ENCODE measurements around the gene YES1. TPM values are rescaled to one million over a fixed set of nuclear protein-coding genes. Genes with fewer than 3 reads are reported as not detected.
"Not testable (repeated sequence)": the region's sequence is repeated elsewhere in the genome, so short reads cannot be mapped to it uniquely, and the experiment has no call there.

Gene YES1
- total and polyA plus RNA-seq, 2 donors (not counting 3 experiments of a cell fraction or from before 2014, with no cell fraction given), result 16.5 to 92.3 TPM

GRCh38 chr18:765764-766549, 46.1 kb downstream of the YES1 start:
- dilution Hi-C loops (cut with MboI; ENCODE audit: extremely low pct_ligation_motif_present, low sequenced_read_pairs), result no loop called here
- ChIA-PET POLR2A (no interaction called here), CTCF (no interaction called here)
- no peak overlapping the region for H3K4me3 ChIP-seq (replicated peaks in 1 of 3; ENCODE audit: insufficient read depth in 1 of 3, low read depth in 1 of 3, low read length in 3 of 3)
- no peaks in the 10 kb centered on the region for H3K36me3 ChIP-seq (ENCODE audit: control insufficient read depth in 2 of 2, extremely low read depth in 1 of 2, insufficient read depth in 2 of 2, low read length in 2 of 2)
- H3K9ac ChIP-seq (replicated peaks; ENCODE audit: extremely low read depth, insufficient read depth, low read length), result no peak overlapping the region
- H3K79me2 ChIP-seq (ENCODE audit: control insufficient read depth, insufficient read depth, low read length), result peaks cover 93% of the 10 kb centered on the region
- no peaks in the 10 kb centered on the region for H3K9me3 ChIP-seq (replicated peaks; ENCODE audit: control insufficient read depth, insufficient read depth, low read length)
- H3K4me1 ChIP-seq (ENCODE audit: control insufficient read depth, extremely low read depth, insufficient read depth, low read length), result peaks cover 23% of the 10 kb centered on the region
- BruUV-seq (replicated peaks), result no TSS peak
- no peaks in the 10 kb centered on the region for H3K9me1 ChIP-seq (replicated peaks; ENCODE audit: control insufficient read depth, extremely low read depth, insufficient read depth, low read length)
- intact Hi-C loops (cut with micrococcal nuclease), result no loop called here
- no peak for FAIRE-seq
- no peaks in the 10 kb centered on the region for H4K20me1 ChIP-seq (replicated peaks; ENCODE audit: control insufficient read depth, extremely low read depth, insufficient read depth, low read length)
- H3K27ac ChIP-seq (ENCODE audit: insufficient read depth, low read depth, low read length), result no peak overlapping the region
- DNase-seq (ENCODE audit: low read depth, low spot score), result peak; percentile 76
- no peak overlapping the region for H3K4me2 ChIP-seq (ENCODE audit: insufficient read depth, low read length)
- H3K27me3 ChIP-seq (ENCODE audit: control insufficient read depth in 2 of 2, insufficient read depth in 2 of 2, low read length in 2 of 2), result no peaks in the 10 kb centered on the region
- TF ChIP-seq FOS (IDR thresholded peaks at IDR 0.05; ENCODE audit: borderline replicate concordance, insufficient read depth, low read length) (no peak), GATA2 (IDR thresholded peaks at IDR 0.05; ENCODE audit: insufficient read depth, insufficient read length, low read depth, low read length) (peak; percentile 14)
- no peak overlapping the region for H2AFZ ChIP-seq (ENCODE audit: low read depth, low read length)

GRCh38 chr18:759864-760263, 52.2 kb downstream of the YES1 start:
- not testable (repeated sequence) for FAIRE-seq; BruUV-seq (replicated peaks)
- H3K79me2 ChIP-seq (ENCODE audit: control insufficient read depth, insufficient read depth, low read length), result peaks cover 81% of the 10 kb centered on the region

More at GRCh38 chr18:759864-760263, 52.2 kb downstream of the YES1 start:
- H3K4me1 ChIP-seq (ENCODE audit: control insufficient read depth, extremely low read depth, insufficient read depth, low read length); POLR2A ChIA-PET; H3K9ac ChIP-seq (replicated peaks; ENCODE audit: extremely low read depth, insufficient read depth, low read length); DNase-seq (ENCODE audit: low read depth, low spot score); H3K9me1 ChIP-seq (replicated peaks; ENCODE audit: control insufficient read depth, extremely low read depth, insufficient read depth, low read length); dilution Hi-C loops (cut with MboI; ENCODE audit: extremely low pct_ligation_motif_present, low sequenced_read_pairs); H4K20me1 ChIP-seq (replicated peaks; ENCODE audit: control insufficient read depth, extremely low read depth, insufficient read depth, low read length); H3K9me3 ChIP-seq (replicated peaks; ENCODE audit: control insufficient read depth, insufficient read depth, low read length); H3K4me3 ChIP-seq (replicated peaks in 1 of 3; ENCODE audit: insufficient read depth in 1 of 3, low read depth in 1 of 3, low read length in 3 of 3); intact Hi-C loops (cut with micrococcal nuclease); H3K27ac ChIP-seq (ENCODE audit: insufficient read depth, low read depth, low read length); H3K36me3 ChIP-seq (ENCODE audit: control insufficient read depth in 2 of 2, extremely low read depth in 1 of 2, insufficient read depth in 2 of 2, low read length in 2 of 2); H2AFZ ChIP-seq (ENCODE audit: low read depth, low read length); H3K27me3 ChIP-seq (ENCODE audit: control insufficient read depth in 2 of 2, insufficient read depth in 2 of 2, low read length in 2 of 2); H3K4me2 ChIP-seq (ENCODE audit: insufficient read depth, low read length): not testable (repeated sequence)
- CTCF ChIA-PET, result interaction anchor here (1.0 kb wide), 1 partner anchor 71 kb away, joined by 6 read pairs; no protein-coding TSS in a partner anchor

Measured in endothelial cell of umbilical vein (primary cell).